GM18951 (cell line): Measurements from ENCODE around the gene DDAH1.

Experiments
- POLR2A ChIP-seq: IDR thresholded peaks from 4 replicates; pipeline ENCODE4 v1.6.1; 2011; ENCODE audit warnings: mild to moderate bottlenecking; ENCODE audit not compliant: insufficient read length, insufficient read depth; ENCODE audit errors: extremely low read depth
- in situ Hi-C: fragments of 300-500 bp; cut with MboI; formaldehyde crosslinking; loops from one replicate; pipeline ENCODE4 v1.12.0; 2022; ENCODE audit warnings: low sequenced_read_pairs, mixed read lengths, inconsistent platforms; ENCODE audit not compliant: unreplicated experiment

Gene DDAH1

DNA sequence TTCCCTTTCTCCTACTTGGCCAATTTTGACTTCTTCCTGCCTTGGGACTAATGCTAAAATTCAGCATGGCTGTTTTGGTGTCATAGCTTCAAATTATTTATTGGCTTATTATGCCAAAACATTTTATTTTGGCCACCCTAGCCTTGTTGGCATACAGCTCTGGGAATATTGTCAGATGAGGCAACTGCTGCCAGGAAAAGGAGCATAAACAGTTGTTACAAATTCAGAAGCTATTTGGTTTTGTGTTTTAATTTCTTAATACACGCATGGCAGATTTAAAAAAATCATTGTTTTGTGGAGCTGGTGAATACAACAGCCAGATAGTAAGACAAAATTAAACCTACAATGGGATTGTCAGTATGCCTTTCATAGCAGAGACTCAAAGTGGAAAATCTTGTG is 121.7 kb downstream of the DDAH1 start:
- TF ChIP-seq POLR2A = no peak
- in situ Hi-C loops = no loop called here

DNA sequence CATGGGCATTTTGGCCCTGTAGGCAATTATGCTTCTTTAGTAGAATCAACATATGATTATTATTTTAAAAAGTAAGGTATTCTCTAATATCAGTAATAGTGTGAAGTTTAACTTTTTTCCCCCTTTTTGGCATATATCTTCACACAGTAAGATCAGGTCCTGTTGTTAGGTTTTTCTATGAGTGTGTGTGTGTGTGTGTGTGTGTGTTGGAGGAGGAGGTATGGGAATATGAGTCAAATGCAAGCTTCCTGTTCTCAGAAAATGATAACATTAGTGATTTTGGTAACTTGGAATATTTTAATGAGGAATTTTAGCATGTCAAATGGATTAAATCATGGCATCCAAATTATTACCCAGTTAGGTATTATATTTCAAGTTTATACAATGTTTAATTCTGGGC is 122.8 kb downstream of the DDAH1 start:
- TF ChIP-seq POLR2A = no peak
- in situ Hi-C loops = no loop called here

GRCh38 chr1:85340427-85340826 is 124.5 kb downstream of the DDAH1 start:
- no peak for TF ChIP-seq POLR2A
- in situ Hi-C loops = no loop called here

DNA sequence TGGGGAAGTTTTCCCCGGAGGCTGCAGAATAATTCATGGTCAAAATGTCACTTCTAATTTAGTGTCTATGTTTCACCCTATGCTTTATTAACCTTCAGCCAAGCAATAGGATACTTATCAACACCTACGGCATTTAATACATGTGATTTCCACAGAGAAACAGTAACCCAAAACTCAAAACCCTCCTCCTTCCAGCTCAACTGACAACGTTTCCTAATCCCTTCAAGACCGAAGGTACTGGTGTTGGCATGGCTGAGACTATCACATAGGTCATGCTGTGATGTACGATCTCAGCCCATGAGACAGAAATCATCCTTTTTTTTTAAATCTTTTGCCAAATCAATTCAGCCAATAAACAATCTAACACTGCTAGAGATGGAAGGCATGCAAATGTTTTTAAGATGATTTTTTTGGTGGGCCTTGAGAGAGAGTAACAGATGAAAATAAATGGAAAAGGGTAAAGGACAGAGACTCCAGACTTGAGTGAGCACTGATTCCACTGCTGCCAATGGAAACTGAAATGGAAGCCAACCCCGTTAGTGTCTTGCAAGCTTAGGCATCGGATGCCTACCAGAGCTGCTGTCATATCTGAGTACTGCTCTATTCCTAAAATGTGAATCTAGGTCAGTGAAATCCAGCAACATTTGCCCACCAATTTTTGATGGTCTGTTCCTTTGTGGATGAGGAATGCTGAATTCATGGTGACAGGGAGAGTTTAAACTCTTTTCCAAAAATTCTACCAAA is 125.1 kb downstream of the DDAH1 start:
- TF ChIP-seq POLR2A = no peak
- in situ Hi-C loops = no loop called here

DNA sequence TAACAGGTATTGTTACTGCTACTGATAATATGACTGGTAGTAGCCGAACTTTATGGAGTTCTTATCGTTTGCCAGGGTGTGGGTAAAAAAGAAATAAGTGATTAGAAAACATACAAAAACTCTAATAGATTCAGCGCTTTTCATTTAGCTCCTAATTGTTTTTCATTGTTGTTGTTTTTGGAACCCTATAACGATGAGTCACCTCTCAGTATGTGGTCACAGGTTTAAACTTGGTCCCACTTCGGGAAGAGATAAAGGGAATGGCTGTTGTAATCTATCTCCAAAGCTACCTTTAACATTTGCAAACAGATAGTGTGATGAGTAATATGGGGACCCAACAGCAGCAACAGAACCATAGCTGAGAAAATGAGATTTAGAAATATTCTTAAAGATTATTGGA is 125.9 kb downstream of the DDAH1 start:
- in situ Hi-C loops = no loop called here
- no peak for TF ChIP-seq POLR2A

GRCh38 chr1:85334962-85335361 is 130.0 kb downstream of the DDAH1 start:
- TF ChIP-seq POLR2A = no peak
- in situ Hi-C loops = no loop called here

DNA sequence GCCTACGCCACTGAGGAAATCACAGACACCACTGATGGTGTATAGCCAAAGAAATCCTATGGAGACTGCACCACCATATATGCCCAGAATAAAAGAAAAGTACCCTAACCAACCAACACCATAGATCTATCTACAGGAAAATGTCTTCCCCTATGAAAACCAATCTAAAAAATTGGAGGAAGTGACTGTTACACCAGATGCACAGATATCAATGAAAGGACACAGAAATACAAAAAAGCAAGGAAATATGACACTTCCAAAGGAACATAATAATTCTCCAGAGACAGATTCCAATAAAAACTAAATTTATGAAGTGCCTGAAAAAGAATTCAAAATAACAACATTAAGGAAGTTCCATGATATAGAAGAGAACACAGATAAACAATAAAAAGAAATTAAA is 131.8 kb downstream of the DDAH1 start:
- in situ Hi-C loops = no loop called here
- TF ChIP-seq POLR2A = no peak

- in situ Hi-C loops = no loop called here
- TF ChIP-seq POLR2A = no peak
Measured at GRCh38 chr1:85332575-85332974, 132.4 kb downstream of the DDAH1 start.

GRCh38 chr1:85330711-85331290 is 134.2 kb downstream of the DDAH1 start:
- in situ Hi-C loops = no loop called here
- TF ChIP-seq POLR2A = no peak

DNA sequence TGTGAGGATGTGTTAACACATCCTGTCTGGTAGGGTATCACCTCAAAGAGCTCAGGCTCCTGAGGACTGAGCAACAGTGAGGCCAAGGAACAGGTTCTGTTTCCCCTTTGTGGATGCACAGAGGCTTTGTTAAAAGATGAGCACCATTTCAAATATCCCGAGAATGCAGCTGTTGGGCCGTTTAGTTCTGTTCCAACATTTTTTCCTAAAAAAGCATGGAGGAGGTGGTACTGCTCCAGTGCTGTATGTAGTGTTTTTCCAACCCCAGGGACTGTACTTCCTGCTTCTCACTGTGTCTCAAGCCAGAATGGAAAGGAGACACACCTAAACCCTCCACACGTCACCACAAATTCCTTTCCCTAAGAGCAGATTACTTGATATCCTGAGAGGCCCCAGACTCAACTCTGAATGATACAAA is 134.7 kb downstream of the DDAH1 start:
- in situ Hi-C loops = no loop called here
- TF ChIP-seq POLR2A = no peak

DNA sequence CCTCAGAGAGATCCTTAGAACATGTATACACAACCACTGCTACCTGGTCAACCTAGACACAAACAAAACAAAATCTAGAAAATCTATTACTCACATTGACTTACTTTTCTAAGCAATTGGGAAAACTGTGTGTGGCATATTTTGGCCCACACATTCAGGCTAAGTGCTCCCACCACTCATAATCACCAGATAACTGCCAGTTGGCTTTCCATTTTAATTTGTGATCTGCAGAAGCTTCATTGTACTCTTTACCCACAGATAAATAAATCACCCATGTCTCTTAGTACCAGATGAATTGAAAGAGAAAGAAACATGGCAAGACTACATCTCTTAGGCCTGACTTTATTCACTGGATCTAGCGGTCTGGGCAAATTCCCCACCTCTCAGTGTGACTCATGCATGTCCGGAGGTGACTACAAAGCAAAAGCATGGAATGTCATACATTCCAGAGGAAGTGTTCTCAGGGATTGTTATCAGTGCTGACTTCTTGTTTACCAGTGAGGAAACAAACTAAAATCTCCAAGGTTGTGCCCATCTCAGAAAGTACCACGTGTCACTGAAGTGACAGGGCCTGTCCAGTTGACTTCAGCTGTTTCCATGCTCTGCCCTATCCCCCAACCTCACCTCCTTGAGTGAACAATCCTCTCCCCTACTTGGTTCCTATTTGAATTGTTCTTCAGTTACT is 136.1 kb downstream of the DDAH1 start:
- in situ Hi-C loops = no loop called here
- no peak for TF ChIP-seq POLR2A

DNA sequence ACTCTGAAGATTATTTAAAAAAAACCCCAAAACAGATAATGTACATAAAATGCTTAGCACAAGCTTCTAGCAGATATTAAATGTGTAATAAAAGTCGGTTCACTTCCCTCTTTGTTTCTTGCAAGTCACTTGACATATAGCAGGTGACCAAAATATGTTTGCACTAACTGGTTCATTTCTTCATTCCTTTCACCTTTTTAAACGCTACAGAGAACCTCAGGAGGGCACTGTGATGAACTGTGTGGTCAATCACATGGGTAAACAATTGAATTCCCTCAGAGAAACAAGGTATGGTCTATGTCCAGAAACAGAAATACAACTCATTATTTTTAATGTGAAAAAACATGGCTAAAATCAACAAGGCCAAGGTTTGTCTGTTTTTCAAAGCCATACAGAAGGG is 137.2 kb downstream of the DDAH1 start:
- TF ChIP-seq POLR2A = no peak
- in situ Hi-C loops = no loop called here

GRCh38 chr1:85326851-85327250 is 138.1 kb downstream of the DDAH1 start:
- no peak for TF ChIP-seq POLR2A
- in situ Hi-C loops = no loop called here

- in situ Hi-C loops = no loop called here
- TF ChIP-seq POLR2A = no peak
Measured at GRCh38 chr1:85326336-85326735, 138.6 kb downstream of the DDAH1 start.
